Activated CD8-positive, alpha-beta memory T cell treated with anti-CD3 and anti-CD28 coated beads, Interleukin-2, amount 10 ng/mL, durations not matched to agents 7 days and 5 days (primary cell): ENCODE measurements around the gene PHF21A. TPM values are rescaled to one million over a fixed set of nuclear protein-coding genes. Genes with fewer than 3 reads are reported as not detected.

Experiments used
- ATAC-seq: fragments of 150-1000 bp; cut with Tn5 transposase; one replicate; pipeline ENCODE4 v1.10.0; 2021; ENCODE audit warnings: moderate library complexity
- CTCF ChIA-PET: fragments of 350-600 bp; sonication (Branson Sonifier 250); formaldehyde crosslinking; loops from one replicate; lab custom pipeline; 2021; ENCODE audit warnings: antibody characterized with exemption; lab: Charles Lee
- DNase-seq: peaks from one replicate; pipeline ENCODE4 v3.0.0-alpha.2; 2020
- H3K27ac Mint-ChIP-seq: one replicate; pipeline ENCODE4 v1.8.0; 2021; ENCODE audit warnings: mild to moderate bottlenecking, mixed read lengths
- H3K27me3 Mint-ChIP-seq: one replicate; pipeline ENCODE4 v1.8.0; 2021; ENCODE audit warnings: mixed read lengths
- H3K36me3 Mint-ChIP-seq: one replicate; pipeline ENCODE4 v1.8.0; 2021; ENCODE audit warnings: mild to moderate bottlenecking, mixed read lengths
- H3K4me1 Mint-ChIP-seq: one replicate; pipeline ENCODE4 v1.8.0; 2021; ENCODE audit warnings: mixed read lengths
- H3K4me3 Mint-ChIP-seq: one replicate; pipeline ENCODE4 v1.8.0; 2021; ENCODE audit warnings: mild to moderate bottlenecking, moderate library complexity, mixed read lengths
- H3K9me3 Mint-ChIP-seq: one replicate; pipeline ENCODE4 v1.8.0; 2022; ENCODE audit warnings: low read depth, mixed read lengths
- total RNA-seq, 2 experiments: library from RNA; stranded (reverse); gene quantifications; one replicate each; pipeline ENCODE4 v1.2.3, GENCODE V29; 2021

The PHF21A gene
- total RNA-seq, 2 experiments from 2014 or later: 34.6 to 39.7 TPM

- CTCF ChIA-PET: interaction anchor here (1.0 to 1.1 kb wide), 3 partner anchors 27 to 135 kb away, joined by 3 to 6 read pairs (median 3); no protein-coding TSS in a partner anchor
- peaks cover 22% of the 10 kb centered on the region for H3K4me1 Mint-ChIP-seq
- peaks cover 8% of the 10 kb centered on the region for H3K36me3 Mint-ChIP-seq
- no peaks in the 10 kb centered on the region for H3K27me3 Mint-ChIP-seq
- peak overlapping the region; percentile 61 for H3K4me3 Mint-ChIP-seq
- peak; percentile 73 for ATAC-seq
- DNase-seq: no peak
- peak overlapping the region; percentile 79 for H3K27ac Mint-ChIP-seq
- H3K9me3 Mint-ChIP-seq: no peaks in the 10 kb centered on the region
These were observed 21.3 kb downstream of the PHF21A start for GRCh38 chr11:46099963-46100316.

GRCh38 chr11:46090375-46090774, 30.9 kb downstream of the PHF21A start:
- no peak overlapping the region for H3K27ac Mint-ChIP-seq
- CTCF ChIA-PET: no interaction called here

GRCh38 chr11:46079662-46080061, 41.6 kb downstream of the PHF21A start:
- no peaks in the 10 kb centered on the region for H3K27me3 Mint-ChIP-seq
- no peaks in the 10 kb centered on the region for H3K9me3 Mint-ChIP-seq
- H3K4me3 Mint-ChIP-seq: no peak overlapping the region
- no peak overlapping the region for H3K27ac Mint-ChIP-seq
- CTCF ChIA-PET: no interaction called here
- H3K4me1 Mint-ChIP-seq: peaks cover 5% of the 10 kb centered on the region
- peaks cover 17% of the 10 kb centered on the region for H3K36me3 Mint-ChIP-seq
- no peak for ATAC-seq
- DNase-seq: no peak

More at GRCh38 chr11:46090375-46090774, 30.9 kb downstream of the PHF21A start:
- H3K4me1 Mint-ChIP-seq: no peaks in the 10 kb centered on the region
- DNase-seq (no peak), ATAC-seq (no peak)
- H3K9me3 Mint-ChIP-seq: no peaks in the 10 kb centered on the region
- H3K4me3 Mint-ChIP-seq: no peak overlapping the region
- no peaks in the 10 kb centered on the region for H3K27me3 Mint-ChIP-seq
- H3K36me3 Mint-ChIP-seq: peaks cover 6% of the 10 kb centered on the region

- no peak for ATAC-seq
- Mint-ChIP-seq H3K4me1 (peaks cover 8% of the 10 kb centered on the region), H3K9me3 (no peaks in the 10 kb centered on the region), H3K36me3 (peaks cover 10% of the 10 kb centered on the region), H3K4me3 (no peak overlapping the region), H3K27ac (no peak overlapping the region), H3K27me3 (no peaks in the 10 kb centered on the region)
- no peak for DNase-seq
- CTCF ChIA-PET: interaction anchor here (0.7 to 1.7 kb wide), 4 partner anchors 110 to 220 kb away, joined by 3 to 4 read pairs (median 4); no protein-coding TSS in a partner anchor
These were observed 45.3 kb downstream of the PHF21A start for GRCh38 chr11:46075928-46076327.

- no peak overlapping the region for H3K27ac Mint-ChIP-seq
- peaks cover 8% of the 10 kb centered on the region for H3K4me1 Mint-ChIP-seq
- H3K9me3 Mint-ChIP-seq: no peaks in the 10 kb centered on the region
- no peak for ATAC-seq
- H3K4me3 Mint-ChIP-seq: no peak overlapping the region
- peaks cover 10% of the 10 kb centered on the region for H3K36me3 Mint-ChIP-seq
- no peaks in the 10 kb centered on the region for H3K27me3 Mint-ChIP-seq
- CTCF ChIA-PET: interaction anchor here (1.4 to 1.7 kb wide), 2 partner anchors 110 to 126 kb away, joined by 3 to 4 read pairs; no protein-coding TSS in a partner anchor
- DNase-seq: no peak
These were observed 46.1 kb downstream of the PHF21A start for GRCh38 chr11:46075168-46075567.

GRCh38 chr11:46073632-46074031, 47.6 kb downstream of the PHF21A start:
- H3K27ac Mint-ChIP-seq: no peak overlapping the region
- H3K36me3 Mint-ChIP-seq: peaks cover 11% of the 10 kb centered on the region
- no peak for DNase-seq
- no peaks in the 10 kb centered on the region for H3K9me3 Mint-ChIP-seq
- H3K27me3 Mint-ChIP-seq: no peaks in the 10 kb centered on the region
- CTCF ChIA-PET: no interaction called here
- no peak overlapping the region for H3K4me3 Mint-ChIP-seq
- ATAC-seq: no peak
- H3K4me1 Mint-ChIP-seq: peaks cover 9% of the 10 kb centered on the region

GRCh38 chr11:46072172-46072964, 48.9 kb downstream of the PHF21A start:
- Mint-ChIP-seq H3K4me1 (peaks cover 9% of the 10 kb centered on the region), H3K36me3 (peaks cover 14% of the 10 kb centered on the region), H3K27me3 (no peaks in the 10 kb centered on the region), H3K9me3 (no peaks in the 10 kb centered on the region), H3K27ac (no peak overlapping the region), H3K4me3 (no peak overlapping the region)
- ATAC-seq (no peak), DNase-seq (no peak)
- CTCF ChIA-PET: no interaction called here

GRCh38 chr11:46071091-46071490, 50.2 kb downstream of the PHF21A start:
- no peak overlapping the region for H3K27ac Mint-ChIP-seq
- H3K4me1 Mint-ChIP-seq: peaks cover 9% of the 10 kb centered on the region
- no peak for ATAC-seq
- CTCF ChIA-PET: no interaction called here
- no peaks in the 10 kb centered on the region for H3K9me3 Mint-ChIP-seq
- H3K36me3 Mint-ChIP-seq: peaks cover 16% of the 10 kb centered on the region
- H3K4me3 Mint-ChIP-seq: no peak overlapping the region
- H3K27me3 Mint-ChIP-seq: no peaks in the 10 kb centered on the region
- DNase-seq: no peak

GRCh38 chr11:46069595-46069994, 51.7 kb downstream of the PHF21A start:
- Mint-ChIP-seq H3K36me3 (peaks cover 15% of the 10 kb centered on the region), H3K9me3 (no peaks in the 10 kb centered on the region), H3K27ac (no peak overlapping the region), H3K4me1 (peaks cover 7% of the 10 kb centered on the region), H3K27me3 (no peaks in the 10 kb centered on the region), H3K4me3 (no peak overlapping the region)
- DNase-seq (no peak), ATAC-seq (no peak)
- CTCF ChIA-PET: no interaction called here

- Mint-ChIP-seq H3K4me3 (no peak overlapping the region), H3K27ac (no peak overlapping the region), H3K36me3 (peaks cover 16% of the 10 kb centered on the region), H3K27me3 (no peaks in the 10 kb centered on the region), H3K4me1 (peaks cover 3% of the 10 kb centered on the region), H3K9me3 (no peaks in the 10 kb centered on the region)
- DNase-seq: no peak
- no peak for ATAC-seq
- CTCF ChIA-PET: interaction anchor here (0.6 to 1.3 kb wide), 2 partner anchors 12 to 747 kb away, joined by 3 to 5 read pairs; no protein-coding TSS in a partner anchor
These were observed 54.9 kb downstream of the PHF21A start for GRCh38 chr11:46066335-46066734.

GRCh38 chr11:46065681-46066080, 55.6 kb downstream of the PHF21A start:
- Mint-ChIP-seq H3K27me3 (no peaks in the 10 kb centered on the region), H3K27ac (no peak overlapping the region), H3K9me3 (no peaks in the 10 kb centered on the region), H3K36me3 (peaks cover 17% of the 10 kb centered on the region), H3K4me3 (no peak overlapping the region), H3K4me1 (peaks cover 3% of the 10 kb centered on the region)
- ATAC-seq (no peak), DNase-seq (no peak)
- CTCF ChIA-PET: interaction anchor here (0.6 to 1.3 kb wide), 2 partner anchors 11 to 748 kb away, joined by 3 to 5 read pairs; no protein-coding TSS in a partner anchor

GRCh38 chr11:46064221-46064620, 57.0 kb downstream of the PHF21A start:
- ATAC-seq (no peak), DNase-seq (no peak)
- Mint-ChIP-seq H3K36me3 (peaks cover 14% of the 10 kb centered on the region), H3K27me3 (no peaks in the 10 kb centered on the region), H3K9me3 (no peaks in the 10 kb centered on the region), H3K4me3 (no peak overlapping the region), H3K27ac (no peak overlapping the region), H3K4me1 (no peaks in the 10 kb centered on the region)
- CTCF ChIA-PET: no interaction called here

- DNase-seq (no peak), ATAC-seq (no peak)
- no peaks in the 10 kb centered on the region for H3K4me1 Mint-ChIP-seq
- no peaks in the 10 kb centered on the region for H3K27me3 Mint-ChIP-seq
- CTCF ChIA-PET: no interaction called here
- H3K36me3 Mint-ChIP-seq: peaks cover 11% of the 10 kb centered on the region
- no peaks in the 10 kb centered on the region for H3K9me3 Mint-ChIP-seq
- H3K27ac Mint-ChIP-seq: no peak overlapping the region
- H3K4me3 Mint-ChIP-seq: no peak overlapping the region
These were observed 58.1 kb downstream of the PHF21A start for GRCh38 chr11:46063138-46063537.

- H3K36me3 Mint-ChIP-seq: peaks cover 6% of the 10 kb centered on the region
- no peak for ATAC-seq
- DNase-seq: no peak
- H3K4me1 Mint-ChIP-seq: no peaks in the 10 kb centered on the region
- no peaks in the 10 kb centered on the region for H3K9me3 Mint-ChIP-seq
- CTCF ChIA-PET: interaction anchor here (1.7 kb wide), 1 partner anchor 95 kb away, joined by 4 read pairs; no protein-coding TSS in a partner anchor
- H3K4me3 Mint-ChIP-seq: no peak overlapping the region
- no peak overlapping the region for H3K27ac Mint-ChIP-seq
- H3K27me3 Mint-ChIP-seq: no peaks in the 10 kb centered on the region
These were observed 61.2 kb downstream of the PHF21A start for GRCh38 chr11:46060013-46060412.
